Endometrial microvascular endothelial cells (primary cell): Measurements from ENCODE around the gene GPATCH1. TPM values are rescaled to one million over a fixed set of nuclear protein-coding genes. Genes with fewer than 3 reads are reported as not detected.

ENCODE experiments used
- in situ Hi-C: cut with HindIII; loops from 2 replicates; pipeline ENCODE4 v1.10.0; 2017; ENCODE audit warnings: low sequenced_read_pairs, low pct_unique_long_range_greater_than_20kb; ENCODE audit errors: inconsistent ontology term
- total RNA-seq: library from RNA; depleted of rRNA; stranded (reverse); fragments of >200 nt; gene quantifications from one replicate; pipeline ENCODE4 v1.2.3, GENCODE V29; 2015; ENCODE audit errors: inconsistent ontology term

GPATCH1 gene
- total RNA-seq, 1 donor from 2014 or later, result 3.3 TPM

- in situ Hi-C loops, result no loop called here
Observed at GRCh38 chr19:33062902-33063301, 18.1 kb upstream of the GPATCH1 start.

- in situ Hi-C loops, result no loop called here
Observed at GRCh38 chr19:33063356-33063752, 17.6 kb upstream of the GPATCH1 start.

GRCh38 chr19:33063753-33064457 is 17.1 kb upstream of the GPATCH1 start:
- in situ Hi-C loops, result no loop called here

GRCh38 chr19:33064458-33064791 is 16.6 kb upstream of the GPATCH1 start:
- in situ Hi-C loops, result no loop called here

DNA sequence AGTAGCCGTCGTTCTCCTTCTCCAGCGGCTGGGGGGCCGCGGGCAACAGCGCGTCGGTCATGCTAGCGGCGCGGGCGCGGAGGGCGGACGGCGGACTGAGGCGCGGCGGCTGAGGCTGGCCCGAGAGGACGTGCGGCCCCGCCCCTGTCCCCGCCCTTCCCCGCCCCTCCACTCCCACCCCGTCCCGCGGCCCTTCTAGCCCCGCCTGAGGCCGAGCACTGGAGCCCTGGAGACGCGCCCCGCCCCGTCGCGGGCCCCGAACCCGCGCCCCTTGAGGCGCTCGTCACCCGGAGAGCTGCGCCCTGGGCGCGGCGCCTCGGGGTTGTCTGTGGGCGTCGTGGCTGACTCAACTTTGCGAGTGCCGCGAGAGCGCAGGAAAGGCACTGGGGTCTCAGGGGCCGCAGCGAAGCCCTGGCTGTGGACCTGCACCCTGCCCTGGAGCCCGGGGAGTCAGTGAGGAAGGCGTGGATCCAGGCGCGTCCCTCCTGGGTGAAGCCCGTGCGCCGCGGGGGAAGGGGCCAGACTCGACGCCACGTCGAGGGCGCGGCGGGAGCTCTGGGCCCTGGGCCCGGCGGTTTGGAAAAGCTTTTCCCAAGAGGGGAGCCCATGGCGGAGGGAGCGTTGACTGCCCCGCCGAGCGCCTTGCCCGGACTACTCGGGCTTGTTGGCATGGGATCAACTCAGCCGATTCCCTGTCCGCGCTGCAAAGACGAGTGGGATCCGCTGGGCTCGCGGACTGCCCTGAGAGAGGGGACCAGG is 16.0 kb upstream of the GPATCH1 start, which contains the start of gene RHPN2:
Gene RHPN2 (minus strand): TSS at position 97 of the 759 bp plus-strand sequence. CDS start 36 bp downstream, at position 61.
- in situ Hi-C loops, result no loop called here

GRCh38 chr19:33066543-33066942 is 14.4 kb upstream of the GPATCH1 start:
- in situ Hi-C loops, result no loop called here

- in situ Hi-C loops, result no loop called here
Observed at GRCh38 chr19:33067121-33067520, 13.9 kb upstream of the GPATCH1 start.

- in situ Hi-C loops, result no loop called here
Observed at GRCh38 chr19:33071887-33072286, 9.1 kb upstream of the GPATCH1 start.

GRCh38 chr19:33075519-33075918 is 5.5 kb upstream of the GPATCH1 start:
- in situ Hi-C loops, result no loop called here

DNA sequence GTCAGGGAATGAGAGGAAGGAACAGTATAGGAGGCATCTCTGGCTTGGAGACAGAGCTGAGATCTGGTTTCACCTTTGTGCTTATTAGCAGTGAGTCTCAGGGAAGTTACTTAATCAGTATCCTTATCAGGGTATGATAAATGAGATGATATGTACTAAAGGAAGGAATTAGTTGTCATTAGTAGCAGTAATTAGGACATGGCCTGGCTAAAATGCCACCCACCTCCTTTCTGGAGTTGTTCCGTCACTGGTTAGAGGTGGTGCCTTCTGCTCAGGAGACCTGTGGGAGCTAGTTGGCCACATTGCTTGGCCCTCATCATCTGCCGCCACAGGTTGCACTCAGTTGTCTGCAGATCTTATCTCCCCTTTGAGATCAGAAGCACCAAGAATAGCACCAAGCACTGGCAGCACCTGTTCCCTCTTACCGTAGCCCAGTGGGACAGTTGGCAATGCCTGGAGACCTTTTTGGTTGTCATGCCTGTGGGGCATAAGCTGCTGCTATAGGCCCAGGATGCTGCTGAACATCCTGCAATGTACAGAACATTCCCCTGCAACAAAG is 4.7 kb downstream of the GPATCH1 start:
- in situ Hi-C loops, result no loop called here

DNA sequence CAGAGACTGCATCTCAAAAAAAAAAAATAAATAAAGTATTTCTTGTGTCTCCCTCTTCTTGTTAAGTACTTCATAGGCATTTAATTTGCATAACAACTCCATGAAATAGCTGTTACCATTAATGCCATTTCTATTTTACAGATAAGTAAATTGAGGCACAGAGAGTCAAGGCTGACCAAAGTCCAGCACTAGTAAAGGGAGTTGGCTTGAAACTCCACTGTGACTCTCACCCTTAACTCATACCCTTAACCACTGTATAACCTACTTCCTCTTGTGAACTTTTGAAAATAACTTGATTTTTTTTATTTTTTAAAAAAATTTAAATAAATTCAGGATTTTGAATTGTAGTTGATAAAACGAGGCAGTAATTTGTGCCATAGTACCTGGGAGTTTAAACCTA is 6.0 kb downstream of the GPATCH1 start:
- in situ Hi-C loops, result no loop called here

- in situ Hi-C loops, result no loop called here
Observed at GRCh38 chr19:33089010-33089409, 8.0 kb downstream of the GPATCH1 start.

- in situ Hi-C loops, result no loop called here
Observed at GRCh38 chr19:33090179-33090578, 9.2 kb downstream of the GPATCH1 start.

DNA sequence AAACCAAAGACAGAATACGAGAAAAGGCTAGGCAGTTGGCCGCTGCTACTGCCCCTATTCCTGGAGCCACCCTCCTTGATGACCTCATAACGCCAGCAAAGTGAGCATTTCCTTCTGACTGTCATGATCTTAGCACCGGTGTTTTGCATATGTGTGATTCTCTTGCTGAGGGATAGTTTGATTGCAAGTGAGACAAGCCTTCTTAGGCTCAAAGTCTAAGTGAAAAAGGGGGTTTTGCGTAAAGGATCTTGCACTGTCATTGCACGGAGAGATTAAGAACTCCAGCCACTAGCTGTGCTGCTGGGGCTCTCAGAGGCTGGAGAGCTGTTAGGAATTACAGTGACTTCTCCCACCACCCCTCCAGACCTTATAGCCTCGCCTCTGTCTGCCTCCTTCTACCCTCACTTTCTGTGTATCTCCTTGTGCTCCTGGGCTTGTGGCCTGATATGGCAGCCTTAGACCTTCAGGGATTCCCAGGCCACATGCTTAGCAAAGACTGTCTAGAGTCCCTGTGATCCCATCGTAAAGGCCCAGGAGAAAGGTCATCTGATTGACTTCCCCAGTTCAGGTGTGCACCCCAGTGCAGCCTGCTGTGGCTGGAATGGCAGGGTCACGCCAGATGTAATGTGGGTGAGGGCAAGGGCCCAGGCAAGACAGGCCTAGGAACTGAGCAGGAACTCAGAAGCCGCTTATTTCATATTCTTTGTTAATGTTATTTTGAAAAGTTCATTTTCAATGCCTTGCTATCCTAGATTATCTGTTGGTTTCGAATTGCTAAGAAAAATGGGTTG is 12.6 kb downstream of the GPATCH1 start:
- in situ Hi-C loops, result no loop called here

DNA sequence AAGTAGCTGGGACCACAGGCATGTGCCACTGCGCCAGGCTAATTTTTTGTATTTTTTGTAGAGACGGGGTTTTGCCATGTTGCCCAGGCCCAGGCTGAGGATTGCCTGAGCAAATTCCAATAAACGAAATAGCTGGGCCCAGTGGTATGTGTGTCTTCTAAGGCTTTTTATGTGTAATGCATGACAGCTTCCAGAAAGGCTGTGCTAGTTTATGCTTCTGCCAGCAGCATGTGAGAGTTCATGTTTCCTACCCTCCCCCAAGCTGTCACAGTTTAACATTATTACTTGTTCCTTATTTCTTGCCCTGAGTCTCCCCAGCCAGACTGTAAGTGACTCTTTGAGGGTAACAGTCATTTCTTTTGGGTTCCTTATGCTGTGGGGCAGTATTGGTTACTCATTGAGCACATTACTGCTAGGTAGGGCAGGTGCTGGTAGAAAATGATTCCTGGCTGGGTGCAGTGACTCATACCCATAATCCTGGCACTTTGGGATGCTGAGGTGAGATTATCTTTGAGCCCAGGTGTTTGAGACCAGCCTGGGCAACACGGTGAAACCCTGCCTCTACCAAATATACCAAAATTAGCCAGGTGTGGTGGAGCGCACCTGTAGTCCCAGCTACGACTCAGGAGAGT is 13.6 kb downstream of the GPATCH1 start:
- in situ Hi-C loops, result no loop called here

DNA sequence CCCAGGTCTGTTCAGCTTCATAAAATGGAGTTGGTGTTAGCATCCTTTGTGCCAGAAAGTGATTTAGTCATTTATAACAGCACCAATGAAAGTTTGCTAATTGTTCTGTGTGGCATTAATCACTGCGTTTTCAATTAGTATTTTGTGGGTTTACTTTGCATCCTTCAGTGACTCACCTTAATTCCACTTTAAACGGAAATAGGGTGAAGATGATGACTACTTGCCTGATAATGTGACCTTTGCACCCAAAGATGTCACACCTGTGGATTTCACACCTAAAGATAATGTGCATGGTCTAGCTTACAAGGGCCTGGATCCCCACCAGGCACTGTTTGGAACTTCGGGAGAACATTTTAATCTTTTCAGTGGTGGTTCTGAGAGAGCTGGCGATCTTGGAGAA is 15.0 kb downstream of the GPATCH1 start:
- in situ Hi-C loops, result no loop called here

DNA sequence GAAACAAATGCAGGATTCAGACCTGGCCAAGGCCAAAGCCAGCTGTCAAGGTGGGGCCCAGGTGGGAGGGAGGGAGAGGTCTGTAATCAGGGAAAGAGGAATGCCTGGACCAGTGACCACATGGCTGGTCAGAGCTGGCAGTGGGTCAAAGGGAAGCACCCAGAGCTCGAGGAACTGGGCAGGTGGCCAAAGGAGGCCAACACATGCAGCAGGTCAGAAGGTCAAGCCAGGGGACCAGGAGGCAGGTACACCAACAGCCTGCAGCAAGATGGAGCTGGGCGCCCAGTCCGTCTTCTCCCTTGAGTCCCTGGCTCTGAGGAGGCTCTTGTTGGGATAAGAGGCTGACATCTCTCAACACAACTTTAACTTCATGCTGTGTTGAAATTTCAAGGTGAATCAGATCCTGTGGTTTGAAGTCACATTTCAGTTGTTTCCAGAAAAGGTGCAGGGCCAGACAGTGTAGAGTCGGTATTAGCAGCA is 17.1 kb downstream of the GPATCH1 start:
- in situ Hi-C loops, result no loop called here

GRCh38 chr19:33100894-33101644 is 20.1 kb downstream of the GPATCH1 start:
- in situ Hi-C loops, result no loop called here
